IPS-18a (cell line): ENCODE measurements around the gene SGK1.
A peak's percentile ranks its signal among the peaks of the same experiment; 100 is the strongest.
"Not testable (repeated sequence)": the region's sequence is repeated elsewhere in the genome, so short reads cannot be mapped to it uniquely, and the experiment has no call there.

Source experiments
- H3K27ac ChIP-seq: one replicate; pipeline ENCODE4 v1.5.1; 2013; ENCODE audit warnings: low read length
- H3K27me3 ChIP-seq: one replicate; pipeline ENCODE4 v1.6.1; 2013; ENCODE audit warnings: mild to moderate bottlenecking, low read length; ENCODE audit not compliant: control insufficient read depth, insufficient read depth
- H3K36me3 ChIP-seq: one replicate; pipeline ENCODE4 v1.6.1; 2013; ENCODE audit warnings: low read depth, low read length; ENCODE audit not compliant: control insufficient read depth
- H3K4me1 ChIP-seq: one replicate; pipeline ENCODE4 v1.6.1; 2013; ENCODE audit warnings: low read depth, low read length; ENCODE audit not compliant: control insufficient read depth
- H3K4me3 ChIP-seq: one replicate; pipeline ENCODE4 v1.5.1; 2013; ENCODE audit warnings: low read length
- H3K9ac ChIP-seq: one replicate; pipeline ENCODE4 v1.6.1; 2013; ENCODE audit warnings: mild to moderate bottlenecking, low read length, moderate library complexity
- H3K9me3 ChIP-seq: one replicate; pipeline ENCODE4 v1.6.1; 2013; ENCODE audit warnings: low read depth, low read length; ENCODE audit not compliant: control insufficient read depth

The SGK1 gene

GRCh38 chr6:134272374-134272773 lies 45.5 kb downstream of the SGK1 start:
- no peak overlapping the region for H3K27ac ChIP-seq

GRCh38 chr6:134267917-134268361 lies 50.0 kb downstream of the SGK1 start:
- H3K9ac ChIP-seq: no peak overlapping the region

More at GRCh38 chr6:134272374-134272773, 45.5 kb downstream of the SGK1 start:
- H3K27me3 ChIP-seq: no peaks in the 10 kb centered on the region
- no peak overlapping the region for H3K4me3 ChIP-seq
- H3K9me3 ChIP-seq: no peaks in the 10 kb centered on the region
- no peak overlapping the region for H3K9ac ChIP-seq
- peaks cover 6% of the 10 kb centered on the region for H3K4me1 ChIP-seq
- no peaks in the 10 kb centered on the region for H3K36me3 ChIP-seq

DNA sequence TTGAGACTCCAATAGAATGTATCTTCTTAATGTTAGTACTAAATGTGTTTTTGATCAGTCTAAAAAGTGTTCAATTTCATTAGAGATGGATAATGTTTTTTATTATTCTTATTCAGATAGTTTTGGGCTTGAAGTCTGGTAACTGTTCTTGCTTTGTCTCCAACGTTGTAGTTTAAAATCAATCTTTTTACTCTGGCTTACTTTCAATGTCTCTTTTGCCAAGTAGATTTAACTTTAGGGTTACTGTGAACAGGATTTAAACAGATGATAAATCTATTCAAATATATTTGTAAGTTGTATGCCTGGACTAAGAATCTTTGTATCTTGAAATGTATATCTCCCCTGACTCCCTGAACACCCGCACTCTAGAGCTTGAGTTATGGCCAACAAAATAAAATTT lies 51.1 kb downstream of the SGK1 start:
- no peaks in the 10 kb centered on the region for H3K36me3 ChIP-seq
- H3K4me1 ChIP-seq: peaks cover 6% of the 10 kb centered on the region
- H3K4me3 ChIP-seq: no peak overlapping the region
- H3K27ac ChIP-seq: no peak overlapping the region
- H3K9ac ChIP-seq: no peak overlapping the region
- no peaks in the 10 kb centered on the region for H3K27me3 ChIP-seq
- no peaks in the 10 kb centered on the region for H3K9me3 ChIP-seq

More at GRCh38 chr6:134267917-134268361, 50.0 kb downstream of the SGK1 start:
- no peaks in the 10 kb centered on the region for H3K36me3 ChIP-seq
- H3K4me3 ChIP-seq: no peak overlapping the region
- H3K27me3 ChIP-seq: no peaks in the 10 kb centered on the region
- H3K27ac ChIP-seq: peak overlapping the region; percentile 5
- H3K9me3 ChIP-seq: no peaks in the 10 kb centered on the region
- peaks cover 6% of the 10 kb centered on the region for H3K4me1 ChIP-seq

GRCh38 chr6:134261766-134262165 lies 56.1 kb downstream of the SGK1 start:
- no peaks in the 10 kb centered on the region for H3K9me3 ChIP-seq
- no peaks in the 10 kb centered on the region for H3K36me3 ChIP-seq
- no peak overlapping the region for H3K27ac ChIP-seq

GRCh38 chr6:134258849-134259306 lies 59.0 kb downstream of the SGK1 start:
- Histone ChIP-seq H3K27ac (no peak overlapping the region), H3K9ac (no peak overlapping the region), H3K36me3 (no peaks in the 10 kb centered on the region), H3K27me3 (no peaks in the 10 kb centered on the region), H3K4me3 (no peak overlapping the region), H3K9me3 (no peaks in the 10 kb centered on the region), H3K4me1 (no peaks in the 10 kb centered on the region)

More at GRCh38 chr6:134261766-134262165, 56.1 kb downstream of the SGK1 start:
- H3K27me3 ChIP-seq: no peaks in the 10 kb centered on the region
- no peak overlapping the region for H3K4me3 ChIP-seq
- no peak overlapping the region for H3K9ac ChIP-seq
- no peaks in the 10 kb centered on the region for H3K4me1 ChIP-seq

DNA sequence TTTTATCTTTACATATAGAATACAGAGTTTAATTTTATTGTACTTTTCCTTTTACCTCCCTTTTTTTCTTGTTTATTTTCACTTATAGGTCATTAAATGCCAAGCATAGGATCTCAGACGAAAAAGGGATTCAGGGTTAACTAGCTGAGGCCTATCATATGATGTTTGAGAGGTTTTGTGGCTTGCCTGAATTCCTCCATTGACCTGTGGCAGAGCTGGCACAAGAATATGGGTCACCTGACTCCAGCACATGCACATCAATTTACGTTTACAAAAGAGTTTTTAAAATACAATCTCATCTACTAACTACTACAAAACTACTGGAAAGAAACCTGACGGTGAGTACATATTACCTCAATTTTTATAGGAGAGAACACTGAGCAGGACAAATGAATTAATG lies 60.4 kb downstream of the SGK1 start:
- H3K27ac ChIP-seq: no peak overlapping the region
- no peaks in the 10 kb centered on the region for H3K27me3 ChIP-seq
- no peaks in the 10 kb centered on the region for H3K9me3 ChIP-seq
- H3K36me3 ChIP-seq: no peaks in the 10 kb centered on the region
- H3K9ac ChIP-seq: no peak overlapping the region
- H3K4me3 ChIP-seq: no peak overlapping the region
- no peaks in the 10 kb centered on the region for H3K4me1 ChIP-seq

DNA sequence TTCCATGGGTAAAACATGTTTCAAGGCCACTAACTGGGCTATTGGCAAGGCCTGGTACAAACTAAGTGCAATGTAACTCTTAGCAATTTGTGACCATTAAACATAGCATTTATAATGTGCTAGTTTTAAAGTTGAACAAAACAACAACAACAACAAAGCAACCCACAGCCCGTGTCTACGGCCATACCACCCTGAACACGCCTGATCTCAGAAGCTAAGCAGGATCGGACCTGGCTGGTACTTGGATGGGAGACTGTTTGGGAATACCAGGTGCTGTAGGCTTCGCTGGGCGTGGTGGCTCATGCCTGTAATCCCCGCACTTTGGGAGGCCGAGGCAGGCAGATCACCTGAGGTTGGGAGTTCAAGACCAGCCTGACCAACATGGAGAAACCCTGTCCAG lies 61.0 kb downstream of the SGK1 start:
- no peaks in the 10 kb centered on the region for H3K9me3 ChIP-seq

DNA sequence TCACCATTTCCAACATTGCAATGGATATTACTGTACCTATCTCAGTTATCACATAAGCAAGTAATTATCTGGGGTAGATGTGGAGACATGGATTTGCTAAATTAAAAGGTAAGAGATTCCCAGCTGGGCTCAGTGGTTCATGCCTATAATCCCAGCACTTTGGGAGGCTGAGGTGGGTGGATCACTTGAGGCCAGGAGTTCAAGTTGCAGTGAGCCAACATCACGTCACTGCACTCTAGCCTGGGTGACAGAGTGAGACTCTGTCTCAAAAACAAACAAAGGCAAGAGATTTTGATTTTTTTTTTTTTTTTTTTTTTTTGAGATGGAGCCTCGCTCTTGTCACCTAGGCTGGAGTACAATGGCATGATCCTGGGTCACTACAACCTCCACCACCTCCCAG lies 62.6 kb downstream of the SGK1 start:
- H3K4me1 ChIP-seq, H3K36me3 ChIP-seq, H3K4me3 ChIP-seq: not testable (repeated sequence)

More for the DNA sequence above, 61.0 kb downstream of the SGK1 start:
- Histone ChIP-seq H3K4me3 (no peak overlapping the region), H3K27ac (no peak overlapping the region), H3K36me3 (no peaks in the 10 kb centered on the region), H3K27me3 (no peaks in the 10 kb centered on the region), H3K4me1 (no peaks in the 10 kb centered on the region), H3K9ac (no peak overlapping the region)

DNA sequence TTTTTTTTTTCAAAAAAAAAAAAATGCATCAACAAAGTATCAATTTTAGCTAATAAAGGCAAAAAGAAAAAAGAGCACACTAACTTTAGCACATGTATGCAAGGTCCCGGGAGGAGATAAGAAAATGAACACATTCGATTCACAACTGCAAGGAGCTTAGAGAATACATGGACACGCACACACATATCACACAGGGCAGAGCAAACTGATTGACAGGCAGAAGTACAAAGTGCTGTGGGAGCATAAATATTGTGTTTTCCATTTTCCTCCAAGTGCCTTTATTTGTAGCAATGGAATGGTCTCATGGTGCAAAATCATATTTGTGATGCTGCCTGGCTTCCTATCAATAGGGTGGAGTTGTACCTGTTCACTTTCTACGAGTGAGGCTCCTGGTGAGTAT lies 63.8 kb downstream of the SGK1 start:
- H3K4me1 ChIP-seq: no peaks in the 10 kb centered on the region
- no peak overlapping the region for H3K9ac ChIP-seq
- H3K9me3 ChIP-seq: no peaks in the 10 kb centered on the region
- H3K4me3 ChIP-seq: no peak overlapping the region
- no peaks in the 10 kb centered on the region for H3K27me3 ChIP-seq
- no peaks in the 10 kb centered on the region for H3K36me3 ChIP-seq
- H3K27ac ChIP-seq: no peak overlapping the region

More for the DNA sequence above, 62.6 kb downstream of the SGK1 start:
- H3K27me3 ChIP-seq, H3K9ac ChIP-seq, H3K27ac ChIP-seq, H3K9me3 ChIP-seq: not testable (repeated sequence)

GRCh38 chr6:134253681-134254080 lies 64.2 kb downstream of the SGK1 start:
- H3K9ac ChIP-seq: no peak overlapping the region
- no peaks in the 10 kb centered on the region for H3K9me3 ChIP-seq
- H3K36me3 ChIP-seq: no peaks in the 10 kb centered on the region
- no peak overlapping the region for H3K27ac ChIP-seq
- no peaks in the 10 kb centered on the region for H3K4me1 ChIP-seq
- H3K27me3 ChIP-seq: no peaks in the 10 kb centered on the region
- no peak overlapping the region for H3K4me3 ChIP-seq

DNA sequence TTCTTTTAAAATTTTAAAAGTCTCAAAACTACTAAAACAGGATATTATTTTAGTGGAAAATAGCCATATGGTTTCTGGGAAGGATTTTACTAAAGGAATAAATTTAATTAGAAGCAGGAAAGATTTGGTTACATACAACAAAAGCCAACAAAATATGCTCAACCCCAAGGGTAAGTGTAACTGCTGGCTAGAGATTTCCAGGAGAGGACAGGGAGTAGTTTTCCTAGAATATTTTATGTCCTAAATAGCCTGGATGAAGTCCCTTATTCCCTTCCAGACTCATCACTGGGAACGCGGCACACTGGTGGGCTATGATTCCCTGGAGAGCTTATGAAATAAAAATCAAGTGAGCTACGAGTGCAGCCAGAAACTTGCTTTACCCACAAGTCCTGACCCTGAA lies 66.6 kb downstream of the SGK1 start:
- Histone ChIP-seq H3K4me3 (no peak overlapping the region), H3K9ac (no peak overlapping the region), H3K36me3 (no peaks in the 10 kb centered on the region), H3K27me3 (no peaks in the 10 kb centered on the region), H3K27ac (no peak overlapping the region), H3K4me1 (peaks cover 4% of the 10 kb centered on the region), H3K9me3 (no peaks in the 10 kb centered on the region)

GRCh38 chr6:134250776-134251175 lies 67.1 kb downstream of the SGK1 start:
- Histone ChIP-seq H3K27me3 (no peaks in the 10 kb centered on the region), H3K36me3 (no peaks in the 10 kb centered on the region), H3K9me3 (no peaks in the 10 kb centered on the region), H3K27ac (no peak overlapping the region), H3K4me1 (peaks cover 4% of the 10 kb centered on the region), H3K4me3 (no peak overlapping the region), H3K9ac (no peak overlapping the region)
